GM12892 (cell line): ENCODE data around the gene ENSA.

Source experiments
- POLR2A ChIP-seq: IDR thresholded peaks from 2 replicates; pipeline ENCODE4 v1.6.1; 2011; ENCODE audit warnings: low read depth, low read length, control low read depth
- POLR2AphosphoS5 ChIP-seq: IDR thresholded peaks from 2 replicates; pipeline ENCODE4 v1.6.1; 2011; ENCODE audit warnings: low read depth, low read length, control low read depth
- TAF1 ChIP-seq: IDR thresholded peaks from 2 replicates; pipeline ENCODE4 v1.6.1; 2011; ENCODE audit warnings: low read depth, mild to moderate bottlenecking, control low read depth, low read length, borderline replicate concordance

DNA sequence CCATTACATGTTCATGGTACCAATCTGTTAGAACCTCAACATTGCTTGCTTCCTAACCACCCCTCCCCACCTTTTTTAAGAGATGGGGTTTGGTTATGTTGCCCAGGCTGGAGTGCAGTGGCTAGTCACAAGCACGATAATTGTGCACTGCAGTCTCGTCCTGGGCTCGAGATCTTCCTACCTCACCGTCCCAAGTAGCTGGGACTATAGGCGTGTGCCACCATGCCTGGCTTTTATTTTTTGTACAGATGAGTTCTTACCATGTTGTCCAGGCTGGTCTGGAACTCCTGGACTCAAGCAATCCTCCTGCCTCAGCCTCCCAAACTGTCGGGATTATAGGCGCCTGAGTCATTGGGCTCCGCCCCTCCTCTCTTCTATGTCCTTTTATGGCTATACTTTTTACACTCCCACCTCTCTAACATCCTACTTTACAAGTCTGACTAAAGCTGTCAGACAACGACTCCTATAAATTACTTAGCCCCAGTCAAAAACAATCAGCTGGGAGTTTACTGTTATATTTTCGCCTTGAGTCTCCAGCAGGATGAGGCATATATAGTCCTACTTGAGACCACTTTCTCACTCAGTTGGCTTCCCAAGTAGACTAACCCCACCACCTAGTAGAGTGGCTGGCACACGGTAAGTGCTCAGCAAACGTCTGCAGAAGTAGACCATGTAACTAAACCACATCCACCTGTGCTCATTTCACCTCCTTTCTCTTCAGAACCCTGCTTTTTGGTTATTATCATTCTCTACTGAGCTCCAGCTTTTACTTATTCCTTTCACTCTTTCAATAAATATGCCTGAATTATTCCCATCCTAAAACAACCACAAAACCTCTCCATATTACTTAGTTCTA, 13.8 kb downstream of the ENSA start:
- no peak for TF ChIP-seq TAF1
- no peak for TF ChIP-seq POLR2AphosphoS5
- TF ChIP-seq POLR2A: no peak
